A549 (cell line): ENCODE results near the gene CCDC146.
"Not testable (repeated sequence)": the region's sequence is repeated elsewhere in the genome, so short reads cannot be mapped to it uniquely, and the experiment has no call there.

Experiments
- BHLHE40 ChIP-seq: IDR thresholded peaks from 2 replicates; pipeline ENCODE4 v1.6.1; 2012; ENCODE audit warnings: low read depth, low read length, inconsistent platforms
- CBX2 ChIP-seq: fragments of 200-600 bp; sonication (generic); IDR thresholded peaks from 2 replicates; pipeline ENCODE4 v1.6.1; 2016; ENCODE audit warnings: low read depth, mild to moderate bottlenecking, borderline replicate concordance
- KDM5A ChIP-seq: fragments of 200-600 bp; sonication (generic); IDR thresholded peaks from 2 replicates; pipeline ENCODE4 v1.6.1; 2016; ENCODE audit warnings: antibody characterized with exemption, mild to moderate bottlenecking
- POLR2A ChIP-seq: IDR thresholded peaks from 2 replicates; pipeline ENCODE4 v1.6.1; 2012; ENCODE audit warnings: mild to moderate bottlenecking, low read length
- RAD21 ChIP-seq, 2 experiments: fragments of >200 bp in 1 of 2; sonication (Bioruptor Twin) in 1 of 2; formaldehyde crosslinking in 1 of 2; IDR thresholded peaks in 1 of 2; conservative IDR thresholded peaks in 1 of 2; 2 replicates in 1 of 2; 3 replicates in 1 of 2; pipeline ENCODE4 v1.6.1; 2012 to 2018; ENCODE audit warnings: inconsistent platforms in 1 of 2
- ZNF302 ChIP-seq: fragments of 250-450 bp; sonication (Bioruptor Pico); IDR thresholded peaks from 2 replicates; pipeline ENCODE4 v1.9.0; 2021; ENCODE audit warnings: inconsistent platforms, mild to moderate bottlenecking, moderate library complexity
- TF ChIP-seq, protein P1 (sequence below): fragments of >200 bp; sonication (Bioruptor Twin); formaldehyde crosslinking; IDR thresholded peaks from 3 replicates; pipeline ENCODE4 v1.5.1; 2016

DNA sequence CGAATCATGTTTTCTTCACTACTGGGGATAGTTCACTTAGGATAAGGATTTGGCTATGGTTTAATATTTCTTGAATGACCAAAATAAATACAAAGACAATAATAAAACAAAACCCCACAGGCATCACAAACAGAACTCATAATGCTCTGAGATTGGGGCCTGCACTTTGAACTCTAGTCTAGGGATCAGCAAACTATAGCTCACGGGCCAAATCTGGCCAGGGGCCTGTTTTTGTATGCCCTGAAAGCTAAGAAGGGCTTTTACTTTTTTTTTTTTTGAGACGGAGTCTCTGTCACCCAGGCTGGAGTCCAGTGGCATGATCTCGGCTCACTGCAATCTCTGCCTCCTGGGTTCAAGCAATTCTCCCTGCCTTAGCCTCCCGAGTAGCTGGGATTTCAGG lies 45.4 kb upstream of the CCDC146 start:
- TF ChIP-seq CBX2; BHLHE40; POLR2A; ZNF302; KDM5A; RAD21 (conservative IDR thresholded peaks at IDR 0.05 in 1 of 2, IDR thresholded peaks at IDR 0.05 in 1 of 2): not testable (repeated sequence)
- TF ChIP-seq, protein P1, sequence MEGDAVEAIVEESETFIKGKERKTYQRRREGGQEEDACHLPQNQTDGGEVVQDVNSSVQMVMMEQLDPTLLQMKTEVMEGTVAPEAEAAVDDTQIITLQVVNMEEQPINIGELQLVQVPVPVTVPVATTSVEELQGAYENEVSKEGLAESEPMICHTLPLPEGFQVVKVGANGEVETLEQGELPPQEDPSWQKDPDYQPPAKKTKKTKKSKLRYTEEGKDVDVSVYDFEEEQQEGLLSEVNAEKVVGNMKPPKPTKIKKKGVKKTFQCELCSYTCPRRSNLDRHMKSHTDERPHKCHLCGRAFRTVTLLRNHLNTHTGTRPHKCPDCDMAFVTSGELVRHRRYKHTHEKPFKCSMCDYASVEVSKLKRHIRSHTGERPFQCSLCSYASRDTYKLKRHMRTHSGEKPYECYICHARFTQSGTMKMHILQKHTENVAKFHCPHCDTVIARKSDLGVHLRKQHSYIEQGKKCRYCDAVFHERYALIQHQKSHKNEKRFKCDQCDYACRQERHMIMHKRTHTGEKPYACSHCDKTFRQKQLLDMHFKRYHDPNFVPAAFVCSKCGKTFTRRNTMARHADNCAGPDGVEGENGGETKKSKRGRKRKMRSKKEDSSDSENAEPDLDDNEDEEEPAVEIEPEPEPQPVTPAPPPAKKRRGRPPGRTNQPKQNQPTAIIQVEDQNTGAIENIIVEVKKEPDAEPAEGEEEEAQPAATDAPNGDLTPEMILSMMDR = not testable (repeated sequence)
